ENCODE results near the gene MORC2. TPM values are rescaled to one million over a fixed set of nuclear protein-coding genes. Genes with fewer than 3 reads are reported as not detected.

Gene MORC2
- total RNA-seq, 2 donors from 2014 or later, result 34.9 to 36.3 TPM

- Mint-ChIP-seq H3K4me3 (no peak overlapping the region), H3K27ac (no peak overlapping the region), H3K4me1 (no peaks in the 10 kb centered on the region), H3K36me3 (ENCODE audit: low read depth) (peaks cover 23% of the 10 kb centered on the region), H3K9me3 (peaks cover under 1% of the 10 kb centered on the region), H3K27me3 (ENCODE audit: insufficient read depth) (no peaks in the 10 kb centered on the region)
- H3K9ac ChIP-seq (ENCODE audit: extremely low read depth, low read length, poor library complexity, severe bottlenecking), result no peak overlapping the region
- no peak overlapping the region for H3K4me3 ChIP-seq (ENCODE audit: low read length)
- H3K4me1 ChIP-seq (ENCODE audit: control insufficient read depth, insufficient read depth, low read length), result no peaks in the 10 kb centered on the region
- no peaks in the 10 kb centered on the region for H3K9me3 ChIP-seq (ENCODE audit: control insufficient read depth, low read length)
- no peak for TF ChIP-seq CTCF (conservative IDR thresholded peaks at IDR 0.05)
- no peaks in the 10 kb centered on the region for H3K27me3 ChIP-seq (ENCODE audit: control insufficient read depth, insufficient read depth, low read length, poor library complexity, severe bottlenecking)
- 96 to 100% methylated on average over 2 of the region's 2 CpGs for WGBS, 2 experiments (ENCODE audit: insufficient coverage in 1 of 2, insufficient read length in 1 of 2)
- DNase-seq, result no peak
- no peak overlapping the region for H3K27ac ChIP-seq (ENCODE audit: low read depth, low read length)
- H3K36me3 ChIP-seq (ENCODE audit: control insufficient read depth, insufficient read depth, low read length), result peaks cover 4% of the 10 kb centered on the region
These were observed 58.2 kb downstream of the MORC2 start for GRCh38 chr22:30910358-30910757.

GRCh38 chr22:30909306-30909705 lies 59.3 kb downstream of the MORC2 start:
- 94 to 100% methylated on average over 3 to 5 of the region's 5 CpGs for WGBS, 2 experiments (ENCODE audit: insufficient coverage in 1 of 2, insufficient read length in 1 of 2)
- Histone ChIP-seq H3K4me3 (ENCODE audit: low read length) (no peak overlapping the region), H3K27me3 (ENCODE audit: control insufficient read depth, insufficient read depth, low read length, poor library complexity, severe bottlenecking) (no peaks in the 10 kb centered on the region), H3K9me3 (ENCODE audit: control insufficient read depth, low read length) (no peaks in the 10 kb centered on the region), H3K4me1 (ENCODE audit: control insufficient read depth, insufficient read depth, low read length) (no peaks in the 10 kb centered on the region), H3K9ac (ENCODE audit: extremely low read depth, low read length, poor library complexity, severe bottlenecking) (no peak overlapping the region), H3K36me3 (ENCODE audit: control insufficient read depth, insufficient read depth, low read length) (peaks cover 4% of the 10 kb centered on the region), H3K27ac (ENCODE audit: low read depth, low read length) (no peak overlapping the region)
- H3K36me3 Mint-ChIP-seq (ENCODE audit: low read depth), result peaks cover 25% of the 10 kb centered on the region
- no peak overlapping the region for H3K4me3 Mint-ChIP-seq
- no peak for DNase-seq
- TF ChIP-seq CTCF (conservative IDR thresholded peaks at IDR 0.05), result no peak
- no peaks in the 10 kb centered on the region for H3K4me1 Mint-ChIP-seq
- no peaks in the 10 kb centered on the region for H3K27me3 Mint-ChIP-seq (ENCODE audit: insufficient read depth)
- no peaks in the 10 kb centered on the region for H3K9me3 Mint-ChIP-seq
- peak overlapping the region; percentile 15 for H3K27ac Mint-ChIP-seq

GRCh38 chr22:30908051-30908461 lies 60.5 kb downstream of the MORC2 start:
- peaks cover 33% of the 10 kb centered on the region for H3K36me3 Mint-ChIP-seq (ENCODE audit: low read depth)
- Histone ChIP-seq H3K9ac (ENCODE audit: extremely low read depth, low read length, poor library complexity, severe bottlenecking) (no peak overlapping the region), H3K27ac (ENCODE audit: low read depth, low read length) (no peak overlapping the region), H3K27me3 (ENCODE audit: control insufficient read depth, insufficient read depth, low read length, poor library complexity, severe bottlenecking) (no peaks in the 10 kb centered on the region), H3K36me3 (ENCODE audit: control insufficient read depth, insufficient read depth, low read length) (peaks cover 8% of the 10 kb centered on the region), H3K9me3 (ENCODE audit: control insufficient read depth, low read length) (no peaks in the 10 kb centered on the region), H3K4me1 (ENCODE audit: control insufficient read depth, insufficient read depth, low read length) (no peaks in the 10 kb centered on the region), H3K4me3 (ENCODE audit: low read length) (no peak overlapping the region)
- 96 to 100% methylated on average over 2 to 6 of the region's 6 CpGs for WGBS, 2 experiments (ENCODE audit: insufficient coverage in 1 of 2, insufficient read length in 1 of 2)
- H3K9me3 Mint-ChIP-seq, result no peaks in the 10 kb centered on the region
- no peak overlapping the region for H3K4me3 Mint-ChIP-seq
- no peak overlapping the region for H3K27ac Mint-ChIP-seq
- DNase-seq, result no peak
- H3K27me3 Mint-ChIP-seq (ENCODE audit: insufficient read depth), result no peaks in the 10 kb centered on the region
- no peaks in the 10 kb centered on the region for H3K4me1 Mint-ChIP-seq
- TF ChIP-seq CTCF (conservative IDR thresholded peaks at IDR 0.05), result no peak

Measured in endodermal cell (in vitro differentiated cells).